ENCODE measurements around the gene FOXA1.

FOXA1 gene

GRCh38 chr14:37583358-37584210, 11.5 kb downstream of the FOXA1 start (continued):
- TF ChIP-seq PRDM2 (tag by site-specific recombination; IDR thresholded peaks at IDR 0.05; ENCODE audit: borderline replicate concordance) = no peak
- TF ChIP-seq TCF7L2 (IDR thresholded peaks at IDR 0.05; ENCODE audit: borderline replicate concordance, low read depth, low read length) = no peak
- no peak for TF ChIP-seq RBAK (tag by site-specific recombination; IDR thresholded peaks at IDR 0.05)
- TF ChIP-seq ZNF114 (tag by site-specific recombination; IDR thresholded peaks at IDR 0.05) = no peak
- 0 out of 2 replicates have a peak, but pooled peaks have one; percentile 17 for TF ChIP-seq ZSCAN30 (tag by site-specific recombination; IDR thresholded peaks at IDR 0.05)
- TF ChIP-seq ZNF26 (tag by site-specific recombination; IDR thresholded peaks at IDR 0.05) = no peak
- TF ChIP-seq, protein P1, sequence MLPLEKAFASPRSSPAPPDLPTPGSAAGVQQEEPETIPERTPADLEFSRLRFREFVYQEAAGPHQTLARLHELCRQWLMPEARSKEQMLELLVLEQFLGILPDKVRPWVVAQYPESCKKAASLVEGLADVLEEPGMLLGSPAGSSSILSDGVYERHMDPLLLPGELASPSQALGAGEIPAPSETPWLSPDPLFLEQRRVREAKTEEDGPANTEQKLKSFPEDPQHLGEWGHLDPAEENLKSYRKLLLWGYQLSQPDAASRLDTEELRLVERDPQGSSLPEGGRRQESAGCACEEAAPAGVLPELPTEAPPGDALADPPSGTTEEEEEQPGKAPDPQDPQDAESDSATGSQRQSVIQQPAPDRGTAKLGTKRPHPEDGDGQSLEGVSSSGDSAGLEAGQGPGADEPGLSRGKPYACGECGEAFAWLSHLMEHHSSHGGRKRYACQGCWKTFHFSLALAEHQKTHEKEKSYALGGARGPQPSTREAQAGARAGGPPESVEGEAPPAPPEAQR (tag by site-specific recombination; IDR thresholded peaks at IDR 0.05) = no peak
- no peak for TF ChIP-seq ZNF555 (tag by site-specific recombination; conservative IDR thresholded peaks at IDR 0.05)
- TF ChIP-seq ZNF549 (tag by site-specific recombination; IDR thresholded peaks at IDR 0.05) = no peak
- TF ChIP-seq SETDB1 (IDR thresholded peaks at IDR 0.05; ENCODE audit: insufficient read length, low read length) = no peak
- TF ChIP-seq ZNF221 (tag by site-specific recombination; IDR thresholded peaks at IDR 0.05; ENCODE audit: borderline replicate concordance) = no peak

GRCh38 chr14:37580146-37580545, 14.9 kb downstream of the FOXA1 start:
- CTCF ChIA-PET = no interaction called here
- H3K4me1 ChIP-seq (ENCODE audit: control insufficient read depth, insufficient read depth, low read length) = no peaks in the 10 kb centered on the region
- H3K36me3 ChIP-seq (ENCODE audit: control insufficient read depth in 2 of 2, insufficient read depth in 1 of 2, low read length in 2 of 2) = no peaks in the 10 kb centered on the region
- POLR2A ChIA-PET = no interaction called here
- H3K4me3 ChIP-seq (ENCODE audit: low read depth, low read length) = no peak overlapping the region
- no peak for TF ChIP-seq SCRT2 (tag by site-specific recombination; IDR thresholded peaks at IDR 0.05)
- no peak overlapping the region for H3K27ac ChIP-seq (ENCODE audit: extremely low read depth, low read depth, low read length)
- H3K9me3 ChIP-seq (ENCODE audit: control insufficient read depth, insufficient read depth, low read depth, low read length) = no peaks in the 10 kb centered on the region

DNA sequence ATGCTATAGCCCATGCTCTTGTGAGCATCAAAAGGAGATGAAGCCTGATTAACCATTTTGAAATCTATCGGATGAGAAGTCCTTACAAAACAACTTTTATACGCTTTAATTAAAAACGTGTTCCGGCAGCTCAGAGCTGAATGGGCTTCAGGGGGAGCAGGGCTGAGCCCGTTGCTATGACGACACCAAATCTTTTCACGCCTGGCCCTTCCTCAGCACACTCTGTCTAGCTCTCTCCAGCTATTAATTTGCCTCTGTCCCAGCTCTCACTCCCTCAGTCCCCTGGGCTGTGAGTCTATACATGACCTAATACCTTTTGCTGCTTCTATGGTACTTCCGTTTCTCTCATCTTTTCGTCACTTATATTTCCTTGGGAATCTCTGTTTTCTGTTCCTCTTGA, 15.8 kb downstream of the FOXA1 start:
- Histone ChIP-seq H3K36me3 (ENCODE audit: control insufficient read depth in 2 of 2, insufficient read depth in 1 of 2, low read length in 2 of 2) (no peaks in the 10 kb centered on the region), H3K27ac (ENCODE audit: extremely low read depth, low read depth, low read length) (no peak overlapping the region), H3K4me3 (ENCODE audit: low read depth, low read length) (no peak overlapping the region), H3K9me3 (ENCODE audit: control insufficient read depth, insufficient read depth, low read depth, low read length) (no peaks in the 10 kb centered on the region), H3K4me1 (ENCODE audit: control insufficient read depth, insufficient read depth, low read length) (no peaks in the 10 kb centered on the region)
- ChIA-PET CTCF (no interaction called here), POLR2A (no interaction called here)
- no peak for TF ChIP-seq ZBTB1 (tag by site-specific recombination; IDR thresholded peaks at IDR 0.05)
